Ascending aorta (tissue), 2 donors: ENCODE results near the gene ZFYVE28. TPM values are rescaled to one million over a fixed set of nuclear protein-coding genes. Genes with fewer than 3 reads are reported as not detected.

ENCODE experiments used
- DNase-seq, 2 donors: peaks; one replicate each; pipeline ENCODE4 v3.0.0-alpha.2; 2019; ENCODE audit warnings: low spot score in 2 of 2
- H3K27ac ChIP-seq, 2 donors: fragments of 200-600 bp; sonication (generic); one replicate each; pipeline ENCODE4 v1.5.1; 2016 to 2017; ENCODE audit warnings: mild to moderate bottlenecking in 1 of 2
- H3K27me3 ChIP-seq: fragments of 200-600 bp; sonication (generic); one replicate; pipeline ENCODE4 v1.5.1; 2017
- H3K36me3 ChIP-seq, 2 donors: fragments of 200-600 bp; sonication (generic); one replicate each; pipeline ENCODE4 v1.5.1; 2016
- H3K4me1 ChIP-seq, 2 donors: fragments of 200-600 bp; sonication (generic); one replicate each; pipeline ENCODE4 v1.5.1; 2016 to 2017; ENCODE audit warnings: mild to moderate bottlenecking in 1 of 2
- H3K4me3 ChIP-seq, 2 donors: fragments of 200-600 bp; sonication (generic); one replicate each; pipeline ENCODE4 v1.5.1; 2016 to 2017; ENCODE audit warnings: mild to moderate bottlenecking in 1 of 2
- H3K9me3 ChIP-seq, 2 donors: fragments of 200-600 bp; sonication (generic); one replicate each; pipeline ENCODE4 v1.5.1; 2016
- intact Hi-C: fragments of 100-400 bp; cut with DNase I; formaldehyde crosslinking; loops from one replicate; pipeline ENCODE4 v1.15.1; 2023
- total RNA-seq: library from RNA; depleted of rRNA; stranded (reverse); fragments of >200 nt; gene quantifications from one replicate; pipeline ENCODE4 v1.1.0, GENCODE V29; 2016
- TF ChIP-seq, protein P1 (sequence below), 3 experiments: fragments of 200-600 bp in 2 of 3; fragments of 450-650 bp in 1 of 3; sonication (generic) in 2 of 3; IDR thresholded peaks; one replicate each; pipeline ENCODE4 v1.5.1; 2016 to 2019; ENCODE audit warnings: antibody characterized with exemption in 3 of 3, mild to moderate bottlenecking in 1 of 3, moderate library complexity in 1 of 3

Gene ZFYVE28
- total RNA-seq, 1 donor from 2014 or later: 12.3 TPM

DNA sequence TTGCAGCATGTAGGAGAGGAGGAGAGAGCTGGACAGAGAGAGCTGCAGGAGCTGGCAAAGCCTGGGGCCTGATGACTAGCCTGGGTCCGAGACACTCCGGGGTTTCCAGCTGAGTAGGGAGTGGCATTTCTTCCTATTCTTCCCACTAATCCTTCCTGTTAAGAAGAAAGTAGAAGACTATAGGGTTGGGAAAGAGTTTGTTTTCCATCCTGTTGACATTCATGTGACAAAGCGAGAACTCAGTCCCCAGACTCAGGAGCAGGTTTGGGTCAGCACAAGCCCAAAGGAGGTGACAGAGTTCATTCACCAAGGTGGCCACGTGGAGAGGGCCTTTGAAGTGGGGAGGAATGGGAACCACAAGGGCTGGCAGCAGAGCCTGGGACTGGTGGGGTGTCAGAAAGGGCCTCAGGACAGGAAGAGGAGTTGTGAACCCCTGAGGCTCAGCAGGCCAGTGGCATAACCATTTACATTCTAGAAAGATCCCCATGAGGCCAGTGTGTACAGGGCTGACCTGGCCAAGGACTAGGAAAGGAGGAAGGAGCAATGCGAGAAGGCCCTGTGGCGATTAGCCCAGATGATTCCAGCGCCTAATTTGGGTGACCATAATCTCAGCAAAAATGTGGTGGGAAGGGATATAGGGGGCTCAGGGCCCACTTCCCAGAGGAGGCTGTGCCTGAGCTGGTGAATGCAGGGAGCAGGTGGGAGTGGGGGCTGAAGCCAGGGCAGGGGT lies 173.2 kb downstream of the ZFYVE28 start:
- Histone ChIP-seq H3K27ac (peak overlapping the region; percentile 41 to 66), H3K27me3 (no peaks in the 10 kb centered on the region), H3K36me3 (peaks cover 21 to 28% of the 10 kb centered on the region in 2 donors), H3K4me1 (peaks cover 0 to 22% of the 10 kb centered on the region in 2 donors), H3K9me3 (no peaks in the 10 kb centered on the region), H3K4me3 (no peak overlapping the region)
- TF ChIP-seq, protein P1, sequence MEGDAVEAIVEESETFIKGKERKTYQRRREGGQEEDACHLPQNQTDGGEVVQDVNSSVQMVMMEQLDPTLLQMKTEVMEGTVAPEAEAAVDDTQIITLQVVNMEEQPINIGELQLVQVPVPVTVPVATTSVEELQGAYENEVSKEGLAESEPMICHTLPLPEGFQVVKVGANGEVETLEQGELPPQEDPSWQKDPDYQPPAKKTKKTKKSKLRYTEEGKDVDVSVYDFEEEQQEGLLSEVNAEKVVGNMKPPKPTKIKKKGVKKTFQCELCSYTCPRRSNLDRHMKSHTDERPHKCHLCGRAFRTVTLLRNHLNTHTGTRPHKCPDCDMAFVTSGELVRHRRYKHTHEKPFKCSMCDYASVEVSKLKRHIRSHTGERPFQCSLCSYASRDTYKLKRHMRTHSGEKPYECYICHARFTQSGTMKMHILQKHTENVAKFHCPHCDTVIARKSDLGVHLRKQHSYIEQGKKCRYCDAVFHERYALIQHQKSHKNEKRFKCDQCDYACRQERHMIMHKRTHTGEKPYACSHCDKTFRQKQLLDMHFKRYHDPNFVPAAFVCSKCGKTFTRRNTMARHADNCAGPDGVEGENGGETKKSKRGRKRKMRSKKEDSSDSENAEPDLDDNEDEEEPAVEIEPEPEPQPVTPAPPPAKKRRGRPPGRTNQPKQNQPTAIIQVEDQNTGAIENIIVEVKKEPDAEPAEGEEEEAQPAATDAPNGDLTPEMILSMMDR (IDR thresholded peaks at IDR 0.05): no peak
- DNase-seq: no peak
- intact Hi-C loops: loop anchor here (10.0 kb wide), 1 partner anchor 1710 kb away; no protein-coding TSS in a partner anchor

DNA sequence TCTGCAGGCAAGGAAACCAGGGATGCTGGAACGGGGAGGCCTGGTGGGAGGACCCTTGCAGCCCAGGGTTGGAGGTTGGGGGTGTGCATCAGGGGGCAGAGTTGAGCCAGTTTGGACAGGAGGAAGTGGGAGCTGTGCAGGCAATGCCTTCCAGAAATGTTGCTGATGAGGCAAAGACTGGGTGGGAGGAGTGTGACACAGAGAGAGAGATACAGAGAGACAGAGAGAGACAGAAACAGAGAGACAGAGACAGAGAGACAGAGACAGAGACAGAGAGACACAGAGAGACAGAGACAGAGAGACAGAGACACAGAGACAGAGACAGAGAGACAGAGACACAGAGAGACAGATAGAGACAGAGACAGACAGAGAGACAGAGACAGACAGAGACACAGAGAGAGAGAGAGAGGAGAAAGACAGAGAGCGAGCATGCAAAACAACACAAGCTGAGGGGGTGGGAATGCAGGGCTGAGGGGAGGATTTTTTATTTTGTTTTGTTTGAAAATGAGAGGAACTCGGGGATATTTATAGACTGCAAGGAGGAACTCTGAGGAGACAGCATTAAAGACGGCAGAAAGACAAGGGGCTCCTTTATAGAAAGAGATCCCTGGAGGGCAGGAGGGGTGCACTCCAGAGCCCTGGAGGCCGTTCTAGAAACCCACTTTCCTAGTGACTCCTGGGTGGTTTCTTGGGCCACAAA lies 174.6 kb downstream of the ZFYVE28 start:
- no peaks in the 10 kb centered on the region for H3K27me3 ChIP-seq
- peaks cover 8 to 15% of the 10 kb centered on the region in 2 donors for H3K36me3 ChIP-seq
- H3K4me3 ChIP-seq: peak overlapping the region in 1 of 2 donors; percentile 8
- TF ChIP-seq, protein P1 (IDR thresholded peaks at IDR 0.05): peak in 2 of 3 experiments; percentile 26 to 47
- peak overlapping the region; percentile 37 to 61 for H3K27ac ChIP-seq
- H3K9me3 ChIP-seq: no peaks in the 10 kb centered on the region
- peaks cover 2 to 26% of the 10 kb centered on the region in 2 donors for H3K4me1 ChIP-seq
- peak in 1 of 2 donors; percentile 73 for DNase-seq
- intact Hi-C loops: loop anchor here (5.0 to 10.0 kb wide), 5 partner anchors 223 to 1711 kb away; partner anchors contain the start of genes FAM193A, GRK4, HTT and HTT-AS

DNA sequence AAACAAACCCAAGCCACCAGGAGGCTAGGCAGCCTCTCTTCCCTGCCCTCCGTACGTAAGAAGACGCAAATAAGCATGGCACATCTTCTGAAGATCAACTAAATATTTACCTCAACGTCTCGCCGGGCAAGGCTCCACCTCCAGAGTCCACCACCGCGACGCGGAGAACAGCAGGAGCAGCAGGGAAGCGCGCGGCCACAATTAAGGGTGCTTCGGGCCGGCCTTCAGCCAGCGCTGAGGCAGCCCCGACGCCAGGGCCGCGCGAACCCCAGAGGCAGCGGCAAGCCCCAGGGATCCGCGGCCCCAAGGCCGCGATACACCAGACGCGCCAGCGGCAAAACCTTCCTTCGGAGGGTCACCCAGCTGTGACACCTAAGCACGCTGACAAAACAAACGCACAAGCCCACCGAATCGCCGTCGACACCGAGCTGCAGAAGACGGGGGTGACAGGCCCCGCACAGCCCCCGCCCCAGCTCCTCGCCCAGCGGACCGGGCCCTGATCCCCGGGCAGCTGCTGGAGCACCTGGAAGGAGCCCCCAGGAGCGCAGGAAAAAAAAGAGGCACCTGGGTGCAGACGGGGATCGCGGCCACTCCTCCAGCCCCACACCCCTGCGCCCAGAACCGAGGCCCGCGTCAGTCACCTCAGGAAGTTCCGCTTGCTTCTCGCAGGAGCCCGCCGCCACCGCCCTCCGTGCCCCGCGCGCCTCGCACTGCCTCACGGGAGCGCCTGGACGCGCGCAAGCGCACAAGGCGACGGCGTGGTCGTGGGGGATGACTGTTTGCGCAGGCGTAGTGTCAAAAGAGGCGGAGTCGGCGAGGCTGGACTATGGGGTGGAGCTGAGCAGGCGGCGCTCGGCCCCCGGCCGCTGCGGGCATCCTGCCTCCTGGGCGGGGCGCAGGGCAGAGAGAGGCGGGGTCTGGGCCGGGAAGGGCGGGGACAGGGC lies 176.8 kb downstream of the ZFYVE28 start, which contains the start of the genes HAUS3 and POLN:
Gene HAUS3 (minus strand): TSS at position 712 of the 944 bp plus-strand sequence. CDS start 1,175 bp downstream, outside the sequence.
Gene POLN (minus strand): TSS at position 712 of the 944 bp plus-strand sequence. CDS start 12,890 bp downstream, outside the sequence.
- Histone ChIP-seq H3K27ac (peak within 1 kb of the TSS; percentile 60 to 69), H3K27me3 (no peaks in the 10 kb centered on the region), H3K4me3 (peak within 1 kb of the TSS; percentile 65 to 97), H3K9me3 (no peaks in the 10 kb centered on the region), H3K36me3 (no peaks in the 10 kb centered on the region), H3K4me1 (peaks cover 6 to 37% of the 10 kb centered on the region in 2 donors)
- intact Hi-C loops: loop anchor here (1.0 to 10.0 kb wide), 7 partner anchors 21 to 1713 kb away; partner anchors contain the start of genes CFAP99, FAM193A, GRK4 and HTT
- DNase-seq: peak; percentile 90 to 99
- TF ChIP-seq, protein P1 (IDR thresholded peaks at IDR 0.05): no peak

DNA sequence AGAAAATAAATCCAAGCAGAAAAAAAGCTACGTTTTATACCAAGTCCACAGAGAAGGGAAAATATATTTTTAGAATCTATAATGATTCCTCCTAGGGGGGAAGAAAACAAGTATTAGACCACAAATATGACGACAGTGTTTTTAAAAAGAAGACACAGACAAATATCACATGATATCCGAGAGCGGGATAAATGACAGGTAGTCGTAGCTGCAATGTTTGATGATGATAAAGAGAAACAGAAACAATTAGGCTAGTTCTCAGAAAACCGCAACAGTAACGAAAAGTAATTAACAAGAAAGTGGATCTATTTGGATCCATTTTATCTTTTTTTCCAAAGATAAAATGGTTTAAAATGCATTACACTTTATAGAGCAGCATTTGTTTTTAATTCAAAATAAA lies 177.4 kb downstream of the ZFYVE28 start:
- TF ChIP-seq, protein P1 (IDR thresholded peaks at IDR 0.05): no peak
- no peaks in the 10 kb centered on the region for H3K9me3 ChIP-seq
- peak overlapping the region; percentile 65 to 97 for H3K4me3 ChIP-seq
- H3K27ac ChIP-seq: no peak overlapping the region
- intact Hi-C loops: loop anchor here (5.0 to 10.0 kb wide), 5 partner anchors 226 to 1714 kb away; partner anchors contain the start of genes FAM193A, GRK4, HTT and HTT-AS
- DNase-seq: no peak
- H3K36me3 ChIP-seq: peaks cover 2 to 6% of the 10 kb centered on the region in 2 donors
- peaks cover 6 to 37% of the 10 kb centered on the region in 2 donors for H3K4me1 ChIP-seq
- no peaks in the 10 kb centered on the region for H3K27me3 ChIP-seq
